Thoracic aorta (tissue), 2 donors: ENCODE measurements around the gene IL1RAPL2. TPM values are rescaled to one million over a fixed set of nuclear protein-coding genes. Genes with fewer than 3 reads are reported as not detected.

Source experiments
- ATAC-seq: fragments of 150-250 bp; one replicate; pipeline ENCODE4 v1.8.0; 2017; ENCODE audit warnings: low read depth; ENCODE audit not compliant: insufficient number of reproducible peaks, low FRiP score
- DNase-seq: peaks from one replicate; pipeline ENCODE4 v3.0.0-alpha.2; 2020; ENCODE audit warnings: low spot score
- H3K27ac ChIP-seq, 2 donors: fragments of 200-600 bp; sonication (generic); 1 replicate in 1 of 2; 2 replicates in 1 of 2; pipeline ENCODE4 v1.5.1; 2016; ENCODE audit warnings: mild to moderate bottlenecking in 2 of 2, moderate library complexity in 2 of 2
- H3K27me3 ChIP-seq: fragments of 200-600 bp; sonication (generic); replicated peaks from 2 replicates; pipeline ENCODE4 v1.6.0; 2016; ENCODE audit warnings: mild to moderate bottlenecking; ENCODE audit not compliant: insufficient read depth
- H3K36me3 ChIP-seq: fragments of 200-600 bp; sonication (generic); one replicate; pipeline ENCODE4 v1.5.1; 2016
- H3K4me1 ChIP-seq, 2 donors: fragments of 200-600 bp; sonication (generic); 1 replicate in 1 of 2; 2 replicates in 1 of 2; pipeline versions ENCODE4 v1.5.1 to v1.6.0; 2016; ENCODE audit warnings: low read depth in 2 of 2, mild to moderate bottlenecking in 1 of 2; ENCODE audit not compliant: control insufficient read depth in 1 of 2
- H3K4me3 ChIP-seq: fragments of 200-600 bp; sonication (generic); 2 replicates; pipeline ENCODE4 v1.5.1; 2016; ENCODE audit warnings: mild to moderate bottlenecking
- H3K9me3 ChIP-seq: fragments of 200-600 bp; sonication (generic); 2 replicates; pipeline ENCODE4 v1.5.1; 2016
- total RNA-seq, 2 donors: library from RNA; depleted of rRNA; stranded (reverse); fragments of >200 nt; gene quantifications; one replicate each; pipeline versions ENCODE4 v1.1.0 to v1.2.3, GENCODE V29; 2016
- TF ChIP-seq, protein P1 (sequence below): fragments of 200-600 bp; sonication (generic); IDR thresholded peaks from one replicate; pipeline ENCODE4 v1.5.1; 2019; ENCODE audit warnings: antibody characterized with exemption

The IL1RAPL2 gene
- total RNA-seq, 2 donors from 2014 or later = not detected

DNA sequence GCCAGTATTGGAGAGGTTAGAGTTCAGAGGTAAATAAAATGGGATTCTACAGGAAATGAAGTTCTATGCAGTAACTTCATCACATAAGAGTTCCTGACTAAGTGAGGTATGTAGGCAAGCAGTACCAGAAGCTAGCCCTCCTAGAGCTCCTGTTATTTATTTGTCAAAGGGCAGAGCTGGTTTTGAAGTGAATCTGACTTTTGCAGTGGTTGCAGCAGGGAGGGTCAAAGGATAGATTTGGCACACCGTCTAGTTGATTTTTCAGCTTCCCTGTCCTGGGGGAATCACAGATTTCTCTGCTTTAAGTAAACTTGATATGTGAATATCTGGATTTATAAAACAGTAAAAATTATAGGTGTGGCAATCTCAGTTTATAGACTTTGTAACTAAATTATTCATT is 130.7 kb downstream of the IL1RAPL2 start:
- Histone ChIP-seq H3K27me3 (no peaks in the 10 kb centered on the region), H3K4me3 (no peak overlapping the region), H3K27ac (no peak overlapping the region), H3K36me3 (no peaks in the 10 kb centered on the region), H3K4me1 (no peaks in the 10 kb centered on the region), H3K9me3 (no peaks in the 10 kb centered on the region)
- DNase-seq (no peak), ATAC-seq (no peak)
- TF ChIP-seq, protein P1, sequence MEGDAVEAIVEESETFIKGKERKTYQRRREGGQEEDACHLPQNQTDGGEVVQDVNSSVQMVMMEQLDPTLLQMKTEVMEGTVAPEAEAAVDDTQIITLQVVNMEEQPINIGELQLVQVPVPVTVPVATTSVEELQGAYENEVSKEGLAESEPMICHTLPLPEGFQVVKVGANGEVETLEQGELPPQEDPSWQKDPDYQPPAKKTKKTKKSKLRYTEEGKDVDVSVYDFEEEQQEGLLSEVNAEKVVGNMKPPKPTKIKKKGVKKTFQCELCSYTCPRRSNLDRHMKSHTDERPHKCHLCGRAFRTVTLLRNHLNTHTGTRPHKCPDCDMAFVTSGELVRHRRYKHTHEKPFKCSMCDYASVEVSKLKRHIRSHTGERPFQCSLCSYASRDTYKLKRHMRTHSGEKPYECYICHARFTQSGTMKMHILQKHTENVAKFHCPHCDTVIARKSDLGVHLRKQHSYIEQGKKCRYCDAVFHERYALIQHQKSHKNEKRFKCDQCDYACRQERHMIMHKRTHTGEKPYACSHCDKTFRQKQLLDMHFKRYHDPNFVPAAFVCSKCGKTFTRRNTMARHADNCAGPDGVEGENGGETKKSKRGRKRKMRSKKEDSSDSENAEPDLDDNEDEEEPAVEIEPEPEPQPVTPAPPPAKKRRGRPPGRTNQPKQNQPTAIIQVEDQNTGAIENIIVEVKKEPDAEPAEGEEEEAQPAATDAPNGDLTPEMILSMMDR = no peak

DNA sequence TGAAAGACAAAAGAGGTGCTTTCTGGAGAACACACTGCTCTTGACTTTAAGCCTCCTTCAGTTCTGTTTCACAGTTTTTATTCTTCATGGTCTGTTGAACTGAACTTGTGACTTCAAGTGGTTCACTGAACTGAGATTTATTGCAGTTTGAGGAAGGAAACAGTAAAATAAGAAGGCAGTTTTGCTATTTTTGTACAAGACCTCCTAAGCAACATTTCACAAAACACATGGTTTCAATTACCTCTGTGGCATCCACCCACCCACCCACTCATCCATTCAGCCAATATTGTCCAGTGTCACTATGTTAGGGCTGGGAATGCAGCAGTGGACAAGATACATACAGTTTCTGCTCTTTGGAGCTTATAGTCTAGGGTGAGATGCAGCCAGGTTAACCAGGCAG is 131.3 kb downstream of the IL1RAPL2 start:
- DNase-seq = no peak
- Histone ChIP-seq H3K4me3 (no peak overlapping the region), H3K4me1 (no peaks in the 10 kb centered on the region), H3K27ac (no peak overlapping the region), H3K36me3 (no peaks in the 10 kb centered on the region), H3K9me3 (no peaks in the 10 kb centered on the region), H3K27me3 (no peaks in the 10 kb centered on the region)
- ATAC-seq = no peak
- TF ChIP-seq, protein P1 = no peak

DNA sequence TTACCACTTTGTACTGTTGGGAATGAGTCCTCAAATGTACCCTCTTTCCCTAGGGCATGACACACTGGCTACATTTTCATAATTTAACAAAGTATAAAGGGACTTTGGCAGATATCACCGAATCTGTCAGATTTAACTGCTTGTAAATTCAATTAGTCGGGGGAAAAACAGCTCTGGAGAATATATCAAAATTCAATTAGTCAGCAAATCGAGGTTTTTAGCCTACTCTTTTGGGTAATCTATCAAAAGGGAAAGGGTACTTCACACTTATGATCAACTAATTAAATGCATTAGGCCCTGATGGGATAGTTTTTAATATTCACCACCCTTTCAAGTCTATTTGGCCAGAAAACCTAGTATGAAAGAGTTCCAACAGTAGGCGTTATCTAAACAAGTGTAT is 141.0 kb downstream of the IL1RAPL2 start:
- ATAC-seq (no peak), DNase-seq (no peak)
- TF ChIP-seq, protein P1 = no peak
- Histone ChIP-seq H3K27me3 (no peaks in the 10 kb centered on the region), H3K4me1 (no peaks in the 10 kb centered on the region), H3K9me3 (no peaks in the 10 kb centered on the region), H3K4me3 (no peak overlapping the region), H3K27ac (no peak overlapping the region), H3K36me3 (no peaks in the 10 kb centered on the region)

DNA sequence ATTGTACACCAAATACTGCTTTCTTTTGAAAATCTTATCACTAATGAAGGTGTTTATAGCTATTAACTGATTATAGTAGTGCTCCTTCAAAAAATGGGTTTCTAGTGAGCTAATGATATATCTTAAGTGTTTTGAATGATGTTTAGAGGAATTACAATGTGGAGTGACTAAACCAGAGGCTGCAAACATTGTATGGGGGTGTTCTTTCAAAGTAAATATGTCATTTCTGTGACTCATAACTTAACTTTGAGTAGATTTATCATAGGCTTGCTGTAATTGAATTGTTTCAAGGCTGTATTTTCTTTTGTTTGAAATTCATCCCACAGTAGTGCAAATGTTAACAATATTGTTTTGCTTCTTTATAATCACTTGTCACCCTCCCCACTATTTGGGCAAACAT is 141.6 kb downstream of the IL1RAPL2 start:
- Histone ChIP-seq H3K4me3 (no peak overlapping the region), H3K27ac (no peak overlapping the region), H3K36me3 (no peaks in the 10 kb centered on the region), H3K9me3 (no peaks in the 10 kb centered on the region), H3K27me3 (no peaks in the 10 kb centered on the region), H3K4me1 (no peaks in the 10 kb centered on the region)
- DNase-seq = no peak
- TF ChIP-seq, protein P1 = no peak
- ATAC-seq = no peak

DNA sequence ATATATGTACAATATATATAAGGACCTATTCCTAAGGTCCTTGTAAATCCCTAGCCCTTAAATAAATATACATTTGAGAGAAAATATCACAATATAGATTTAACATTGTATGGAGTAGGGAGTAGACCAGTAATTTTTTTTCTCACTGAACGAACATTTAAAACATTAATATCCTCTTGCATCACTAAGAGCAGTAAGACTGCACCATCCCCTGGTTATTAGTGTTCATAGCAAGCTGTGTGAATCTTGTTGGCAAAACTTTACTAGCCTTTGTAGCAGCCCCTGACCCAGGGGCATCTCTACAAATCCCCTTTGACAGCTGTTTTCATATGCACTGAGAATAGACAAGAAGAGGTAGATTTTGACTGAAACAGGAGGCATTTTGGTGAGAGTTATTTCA is 146.5 kb downstream of the IL1RAPL2 start:
- no peaks in the 10 kb centered on the region for H3K27me3 ChIP-seq
- H3K4me1 ChIP-seq = no peaks in the 10 kb centered on the region
- no peak overlapping the region for H3K4me3 ChIP-seq
- ATAC-seq (no peak), DNase-seq (no peak)
- no peaks in the 10 kb centered on the region for H3K36me3 ChIP-seq
- TF ChIP-seq, protein P1 = no peak
- H3K27ac ChIP-seq = no peak overlapping the region
- H3K9me3 ChIP-seq = no peaks in the 10 kb centered on the region
